Measurements from ENCODE around the gene MFSD2B. TPM values are rescaled to one million over a fixed set of nuclear protein-coding genes. Genes with fewer than 3 reads are reported as not detected.
"Not testable (repeated sequence)": the region's sequence is repeated elsewhere in the genome, so short reads cannot be mapped to it uniquely, and the experiment has no call there.

MFSD2B gene
- total RNA-seq, 1 donor from 2014 or later, result 0.14 TPM

GRCh38 chr2:24014902-24015301 lies 5.0 kb downstream of the MFSD2B start:
- intact Hi-C loops (cut with micrococcal nuclease); H3K4me1 Mint-ChIP-seq; DNase-seq; H3K27ac Mint-ChIP-seq; H3K9me3 Mint-ChIP-seq; H3K4me3 Mint-ChIP-seq; H3K36me3 Mint-ChIP-seq (ENCODE audit: low read depth): not testable (repeated sequence)
- H3K27me3 Mint-ChIP-seq, result peaks cover 29% of the 10 kb centered on the region

- DNase-seq, result no peak
- H3K4me1 Mint-ChIP-seq, result peaks cover 2% of the 10 kb centered on the region
- no peak overlapping the region for H3K27ac Mint-ChIP-seq
- H3K27me3 Mint-ChIP-seq, result peaks cover 27% of the 10 kb centered on the region
- no peak overlapping the region for H3K4me3 Mint-ChIP-seq
- no peaks in the 10 kb centered on the region for H3K9me3 Mint-ChIP-seq
- no peaks in the 10 kb centered on the region for H3K36me3 Mint-ChIP-seq (ENCODE audit: low read depth)
- intact Hi-C loops (cut with micrococcal nuclease), result no loop called here
Measured at GRCh38 chr2:24015562-24016375, 5.9 kb downstream of the MFSD2B start.

GRCh38 chr2:24016376-24016761 lies 6.5 kb downstream of the MFSD2B start:
- no peaks in the 10 kb centered on the region for H3K36me3 Mint-ChIP-seq (ENCODE audit: low read depth)
- intact Hi-C loops (cut with micrococcal nuclease), result no loop called here
- no peaks in the 10 kb centered on the region for H3K4me1 Mint-ChIP-seq
- H3K27ac Mint-ChIP-seq, result no peak overlapping the region
- H3K9me3 Mint-ChIP-seq, result no peaks in the 10 kb centered on the region
- peaks cover 21% of the 10 kb centered on the region for H3K27me3 Mint-ChIP-seq
- H3K4me3 Mint-ChIP-seq, result no peak overlapping the region
- no peak for DNase-seq

- Mint-ChIP-seq H3K27me3 (peaks cover 14% of the 10 kb centered on the region), H3K9me3 (no peaks in the 10 kb centered on the region), H3K36me3 (ENCODE audit: low read depth) (no peaks in the 10 kb centered on the region), H3K4me1 (no peaks in the 10 kb centered on the region), H3K27ac (no peak overlapping the region), H3K4me3 (no peak overlapping the region)
- DNase-seq, result no peak
- intact Hi-C loops (cut with micrococcal nuclease), result no loop called here
Measured at GRCh38 chr2:24016853-24017703, 7.2 kb downstream of the MFSD2B start.

GRCh38 chr2:24017711-24018110 lies 7.8 kb downstream of the MFSD2B start:
- intact Hi-C loops (cut with micrococcal nuclease), result no loop called here
- H3K27ac Mint-ChIP-seq, result no peak overlapping the region
- peaks cover under 1% of the 10 kb centered on the region for H3K36me3 Mint-ChIP-seq (ENCODE audit: low read depth)
- peaks cover 10% of the 10 kb centered on the region for H3K27me3 Mint-ChIP-seq
- H3K4me1 Mint-ChIP-seq, result no peaks in the 10 kb centered on the region
- DNase-seq, result no peak
- H3K4me3 Mint-ChIP-seq, result no peak overlapping the region
- H3K9me3 Mint-ChIP-seq, result no peaks in the 10 kb centered on the region

- Mint-ChIP-seq H3K9me3 (no peaks in the 10 kb centered on the region), H3K27me3 (peaks cover 6% of the 10 kb centered on the region), H3K36me3 (ENCODE audit: low read depth) (peaks cover 4% of the 10 kb centered on the region), H3K4me1 (no peaks in the 10 kb centered on the region), H3K27ac (no peak overlapping the region), H3K4me3 (no peak overlapping the region)
- DNase-seq, result no peak
- intact Hi-C loops (cut with micrococcal nuclease), result no loop called here
Measured at GRCh38 chr2:24018241-24018640, 8.4 kb downstream of the MFSD2B start.

GRCh38 chr2:24019729-24020128 lies 9.8 kb downstream of the MFSD2B start:
- H3K36me3 Mint-ChIP-seq (ENCODE audit: low read depth), result peaks cover 4% of the 10 kb centered on the region

GRCh38 chr2:24020244-24020643 lies 10.4 kb downstream of the MFSD2B start:
- H3K9me3 Mint-ChIP-seq, result no peaks in the 10 kb centered on the region
- H3K4me1 Mint-ChIP-seq, result no peaks in the 10 kb centered on the region
- no peak overlapping the region for H3K4me3 Mint-ChIP-seq
- DNase-seq, result no peak
- intact Hi-C loops (cut with micrococcal nuclease), result no loop called here
- no peak overlapping the region for H3K27ac Mint-ChIP-seq
- H3K36me3 Mint-ChIP-seq (ENCODE audit: low read depth), result peaks cover 4% of the 10 kb centered on the region
- no peaks in the 10 kb centered on the region for H3K27me3 Mint-ChIP-seq

More at GRCh38 chr2:24019729-24020128, 9.8 kb downstream of the MFSD2B start:
- H3K4me1 Mint-ChIP-seq, result no peaks in the 10 kb centered on the region
- H3K4me3 Mint-ChIP-seq, result no peak overlapping the region
- DNase-seq, result no peak
- H3K27ac Mint-ChIP-seq, result no peak overlapping the region
- intact Hi-C loops (cut with micrococcal nuclease), result no loop called here
- no peaks in the 10 kb centered on the region for H3K27me3 Mint-ChIP-seq
- H3K9me3 Mint-ChIP-seq, result no peaks in the 10 kb centered on the region

- intact Hi-C loops (cut with micrococcal nuclease), result no loop called here
- peak; percentile 68 for DNase-seq
- Mint-ChIP-seq H3K4me3 (no peak overlapping the region), H3K9me3 (no peaks in the 10 kb centered on the region), H3K27ac (no peak overlapping the region), H3K36me3 (ENCODE audit: low read depth) (peaks cover 4% of the 10 kb centered on the region), H3K27me3 (no peaks in the 10 kb centered on the region), H3K4me1 (no peaks in the 10 kb centered on the region)
Measured at GRCh38 chr2:24021122-24021998, 11.5 kb downstream of the MFSD2B start.

- no peak overlapping the region for H3K4me3 Mint-ChIP-seq
- no peak overlapping the region for H3K27ac Mint-ChIP-seq
- intact Hi-C loops (cut with micrococcal nuclease), result no loop called here
- H3K9me3 Mint-ChIP-seq, result no peaks in the 10 kb centered on the region
- DNase-seq, result no peak
- H3K36me3 Mint-ChIP-seq (ENCODE audit: low read depth), result peaks cover 8% of the 10 kb centered on the region
- no peaks in the 10 kb centered on the region for H3K4me1 Mint-ChIP-seq
- no peaks in the 10 kb centered on the region for H3K27me3 Mint-ChIP-seq
Measured at GRCh38 chr2:24022324-24022974, 12.6 kb downstream of the MFSD2B start.

GRCh38 chr2:24022975-24023575 lies 13.2 kb downstream of the MFSD2B start:
- H3K27me3 Mint-ChIP-seq, result no peaks in the 10 kb centered on the region
- intact Hi-C loops (cut with micrococcal nuclease), result no loop called here
- no peak overlapping the region for H3K27ac Mint-ChIP-seq
- no peaks in the 10 kb centered on the region for H3K4me1 Mint-ChIP-seq
- peaks cover 8% of the 10 kb centered on the region for H3K36me3 Mint-ChIP-seq (ENCODE audit: low read depth)
- H3K9me3 Mint-ChIP-seq, result no peaks in the 10 kb centered on the region
- DNase-seq, result no peak
- H3K4me3 Mint-ChIP-seq, result no peak overlapping the region

GRCh38 chr2:24024018-24024417 lies 14.1 kb downstream of the MFSD2B start:
- intact Hi-C loops (cut with micrococcal nuclease), result no loop called here
- Mint-ChIP-seq H3K36me3 (ENCODE audit: low read depth) (peaks cover 13% of the 10 kb centered on the region), H3K27ac (no peak overlapping the region), H3K4me1 (no peaks in the 10 kb centered on the region), H3K9me3 (no peaks in the 10 kb centered on the region), H3K27me3 (no peaks in the 10 kb centered on the region), H3K4me3 (no peak overlapping the region)
- DNase-seq, result no peak

All from activated CD4-positive, alpha-beta T cell treated with anti-CD3 and anti-CD28 coated beads, Interleukin-2, amount 10 ng/mL, durations not matched to agents 24 days and 14 days (primary cell).